SK-N-SH treated with all-trans-retinoic acid at 6 μM for 48 hours (cell line): ENCODE results near the gene FCAMR.

ENCODE experiments used
- ATAC-seq: fragments of 200-7000 bp; cut with Tn5 transposase; 3 replicates; pipeline ENCODE4 v1.9.1; 2020; ENCODE audit warnings: mild to moderate bottlenecking, moderate library complexity
- ARNTL ChIP-seq: fragments of 450-650 bp; formaldehyde crosslinking; IDR thresholded peaks from 2 replicates; pipeline ENCODE4 v1.5.0; 2020; ENCODE audit warnings: low read depth, mild to moderate bottlenecking, moderate library complexity, borderline replicate concordance
- BACH2 ChIP-seq: fragments of 250-450 bp; sonication (Bioruptor Pico); IDR thresholded peaks from 2 replicates; pipeline ENCODE4 v1.9.0; 2021; ENCODE audit warnings: mild to moderate bottlenecking, borderline replicate concordance
- CREB5 ChIP-seq: fragments of 250-450 bp; sonication (Bioruptor Pico); IDR thresholded peaks from 2 replicates; pipeline ENCODE4 v1.5.1; 2020; ENCODE audit warnings: low read depth, mild to moderate bottlenecking, moderate library complexity
- CSDC2 ChIP-seq: fragments of 250-450 bp; sonication (Bioruptor Pico); IDR thresholded peaks from 2 replicates; pipeline ENCODE4 v1.5.0; 2020; ENCODE audit warnings: mild to moderate bottlenecking, moderate library complexity
- CSRNP3 ChIP-seq: fragments of 250-450 bp; sonication (Bioruptor Pico); IDR thresholded peaks from 2 replicates; pipeline ENCODE4 v1.5.1; 2021; ENCODE audit warnings: mild to moderate bottlenecking, moderate library complexity
- ESRRG ChIP-seq: fragments of 250-450 bp; sonication (Bioruptor Pico); IDR thresholded peaks from 2 replicates; pipeline ENCODE4 v1.6.1; 2021; ENCODE audit warnings: mild to moderate bottlenecking
- GLIS3 ChIP-seq: fragments of 250-450 bp; sonication (Bioruptor Pico); IDR thresholded peaks from 2 replicates; pipeline ENCODE4 v1.5.0; 2020; ENCODE audit warnings: mild to moderate bottlenecking, moderate library complexity
- ISL1 ChIP-seq: fragments of 250-450 bp; sonication (Bioruptor Pico); IDR thresholded peaks from 2 replicates; pipeline ENCODE4 v2.1.2; 2022; ENCODE audit warnings: mild to moderate bottlenecking, moderate library complexity
- OSR1 ChIP-seq: fragments of 250-450 bp; sonication (Bioruptor Pico); IDR thresholded peaks from 2 replicates; pipeline ENCODE4 v1.8.0; 2022; ENCODE audit warnings: moderate library complexity, mild to moderate bottlenecking, inconsistent platforms
- PATZ1 ChIP-seq: fragments of 250-450 bp; sonication (Bioruptor Pico); IDR thresholded peaks from 2 replicates; pipeline ENCODE4 v1.8.0; 2020; ENCODE audit warnings: mild to moderate bottlenecking, moderate library complexity, borderline replicate concordance
- POU6F1 ChIP-seq: fragments of 250-450 bp; sonication (Bioruptor Pico); IDR thresholded peaks from 2 replicates; pipeline ENCODE4 v1.8.0; 2021; ENCODE audit warnings: low read depth, mild to moderate bottlenecking, moderate library complexity, borderline replicate concordance
- PPARA ChIP-seq: fragments of 250-450 bp; sonication (Bioruptor Pico); IDR thresholded peaks from 2 replicates; pipeline ENCODE4 v1.5.0; 2020; ENCODE audit warnings: mild to moderate bottlenecking, borderline replicate concordance
- RARB ChIP-seq: fragments of 250-450 bp; sonication (Bioruptor Pico); IDR thresholded peaks from 2 replicates; pipeline ENCODE4 v1.8.0; 2021; ENCODE audit warnings: mild to moderate bottlenecking, moderate library complexity
- SNAI2 ChIP-seq: fragments of 250-450 bp; sonication (Bioruptor Pico); IDR thresholded peaks from 2 replicates; pipeline ENCODE4 v1.5.0; 2020; ENCODE audit warnings: mild to moderate bottlenecking, moderate library complexity
- TCF4 ChIP-seq: fragments of 250-450 bp; sonication (Bioruptor Pico); IDR thresholded peaks from 2 replicates; pipeline ENCODE4 v1.8.0; 2021; ENCODE audit warnings: mild to moderate bottlenecking, moderate library complexity, borderline replicate concordance
- TOX ChIP-seq: fragments of 250-450 bp; sonication (Bioruptor Pico); IDR thresholded peaks from 2 replicates; pipeline ENCODE4 v1.8.0; 2021; ENCODE audit warnings: mild to moderate bottlenecking, moderate library complexity, borderline replicate concordance
- TSHZ2 ChIP-seq: fragments of 250-450 bp; sonication (Bioruptor Pico); IDR thresholded peaks from 2 replicates; pipeline ENCODE4 v1.5.0; 2020; ENCODE audit warnings: mild to moderate bottlenecking, moderate library complexity
- ZC3H10 ChIP-seq: fragments of 250-450 bp; sonication (Bioruptor Pico); IDR thresholded peaks from 2 replicates; pipeline ENCODE4 v1.5.1; 2021; ENCODE audit warnings: mild to moderate bottlenecking, moderate library complexity
- ZFP3 ChIP-seq: fragments of 250-450 bp; sonication (Bioruptor Pico); IDR thresholded peaks from 2 replicates; pipeline ENCODE4 v1.5.0; 2020; ENCODE audit warnings: mild to moderate bottlenecking, moderate library complexity
- ZFP30 ChIP-seq: fragments of 450-650 bp; formaldehyde crosslinking; IDR thresholded peaks from 2 replicates; pipeline ENCODE4 v1.5.0; 2022; ENCODE audit warnings: mild to moderate bottlenecking, moderate library complexity
- ZNF565 ChIP-seq: fragments of 450-650 bp; formaldehyde crosslinking; conservative IDR thresholded peaks from 2 replicates; pipeline ENCODE4 v1.5.0; 2020; ENCODE audit warnings: low read depth, mild to moderate bottlenecking, moderate library complexity
- ZNF70 ChIP-seq: fragments of 450-650 bp; formaldehyde crosslinking; IDR thresholded peaks from 2 replicates; pipeline ENCODE4 v1.5.0; 2020; ENCODE audit warnings: mild to moderate bottlenecking, moderate library complexity
- ZNF8 ChIP-seq: fragments of 450-650 bp; formaldehyde crosslinking; IDR thresholded peaks from 2 replicates; pipeline ENCODE4 v1.5.0; 2020; ENCODE audit warnings: mild to moderate bottlenecking, moderate library complexity

FCAMR gene

GRCh38 chr1:206912445-206913095 lies 57.7 kb downstream of the FCAMR start:
- TF ChIP-seq ISL1 (CRISPR knock-in tag) (no peak), TCF4 (no peak), ZNF565 (CRISPR knock-in tag) (no peak), ARNTL (no peak), ZNF8 (CRISPR knock-in tag) (no peak), ZC3H10 (no peak), ZFP30 (CRISPR knock-in tag) (no peak)
- TF ChIP-seq, all 23 proteins: peak for 0
- peak; percentile 81 for ATAC-seq

GRCh38 chr1:206911064-206911663 lies 59.1 kb downstream of the FCAMR start:
- peak; percentile 70 for ATAC-seq

GRCh38 chr1:206909883-206910318 lies 60.4 kb downstream of the FCAMR start:
- ATAC-seq = no peak; the same call in 1 of the 3 replicates
- TF ChIP-seq ZNF8 (CRISPR knock-in tag) (no peak), POU6F1 (CRISPR knock-in tag) (no peak), ZC3H10 (no peak), ISL1 (CRISPR knock-in tag) (no peak), GLIS3 (CRISPR knock-in tag) (no peak), CSRNP3 (CRISPR knock-in tag) (no peak), ZFP3 (CRISPR knock-in tag) (no peak), OSR1 (no peak)

More at GRCh38 chr1:206911064-206911663, 59.1 kb downstream of the FCAMR start:
- TF ChIP-seq ESRRG (CRISPR knock-in tag) (no peak), RARB (no peak), GLIS3 (CRISPR knock-in tag) (no peak)

- TF ChIP-seq ZFP30 (CRISPR knock-in tag) = no peak
- no peak for TF ChIP-seq BACH2
- TF ChIP-seq ZNF70 (CRISPR knock-in tag) = no peak
- no peak for TF ChIP-seq RARB
- TF ChIP-seq CREB5 (CRISPR knock-in tag) = no peak
- TF ChIP-seq CSDC2 (CRISPR knock-in tag) = no peak
- no peak for TF ChIP-seq CSRNP3 (CRISPR knock-in tag)
- no peak for TF ChIP-seq OSR1
- no peak for TF ChIP-seq PPARA (CRISPR knock-in tag)
- TF ChIP-seq ARNTL = no peak
- TF ChIP-seq ZFP3 (CRISPR knock-in tag) = no peak
- TF ChIP-seq GLIS3 (CRISPR knock-in tag) = no peak
- no peak for TF ChIP-seq TOX (CRISPR knock-in tag)
- no peak for TF ChIP-seq TSHZ2 (CRISPR knock-in tag)
- no peak for TF ChIP-seq ESRRG (CRISPR knock-in tag)
- TF ChIP-seq ZC3H10 = no peak
- no peak for TF ChIP-seq SNAI2 (CRISPR knock-in tag)
- TF ChIP-seq PATZ1 (CRISPR knock-in tag) = no peak
Observed at GRCh38 chr1:206909161-206909882, 60.9 kb downstream of the FCAMR start.

More at GRCh38 chr1:206909161-206909882, 60.9 kb downstream of the FCAMR start:
- ATAC-seq = peak; percentile 42
